Mammary epithelial cell (primary cell): ENCODE measurements around the gene LTBP2.

Source experiments
- EZH2 ChIP-seq: IDR thresholded peaks from 2 replicates; pipeline ENCODE4 v1.6.1; 2012; ENCODE audit warnings: low read length, inconsistent platforms, borderline replicate concordance
- TF ChIP-seq, protein P1 (sequence below), 2 donors: IDR thresholded peaks in 1 of 2; conservative IDR thresholded peaks in 1 of 2; 2 replicates each; pipeline ENCODE4 v1.5.1; 2011 to 2012; ENCODE audit warnings: inconsistent platforms in 2 of 2, low read length in 2 of 2, mild to moderate bottlenecking in 2 of 2, control low read depth in 1 of 2, low read depth in 1 of 2; ENCODE audit not compliant: insufficient read depth in 1 of 2; ENCODE audit errors: extremely low read depth in 1 of 2

- TF ChIP-seq, protein P1, sequence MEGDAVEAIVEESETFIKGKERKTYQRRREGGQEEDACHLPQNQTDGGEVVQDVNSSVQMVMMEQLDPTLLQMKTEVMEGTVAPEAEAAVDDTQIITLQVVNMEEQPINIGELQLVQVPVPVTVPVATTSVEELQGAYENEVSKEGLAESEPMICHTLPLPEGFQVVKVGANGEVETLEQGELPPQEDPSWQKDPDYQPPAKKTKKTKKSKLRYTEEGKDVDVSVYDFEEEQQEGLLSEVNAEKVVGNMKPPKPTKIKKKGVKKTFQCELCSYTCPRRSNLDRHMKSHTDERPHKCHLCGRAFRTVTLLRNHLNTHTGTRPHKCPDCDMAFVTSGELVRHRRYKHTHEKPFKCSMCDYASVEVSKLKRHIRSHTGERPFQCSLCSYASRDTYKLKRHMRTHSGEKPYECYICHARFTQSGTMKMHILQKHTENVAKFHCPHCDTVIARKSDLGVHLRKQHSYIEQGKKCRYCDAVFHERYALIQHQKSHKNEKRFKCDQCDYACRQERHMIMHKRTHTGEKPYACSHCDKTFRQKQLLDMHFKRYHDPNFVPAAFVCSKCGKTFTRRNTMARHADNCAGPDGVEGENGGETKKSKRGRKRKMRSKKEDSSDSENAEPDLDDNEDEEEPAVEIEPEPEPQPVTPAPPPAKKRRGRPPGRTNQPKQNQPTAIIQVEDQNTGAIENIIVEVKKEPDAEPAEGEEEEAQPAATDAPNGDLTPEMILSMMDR (conservative IDR thresholded peaks at IDR 0.05 in 1 of 2, IDR thresholded peaks at IDR 0.05 in 1 of 2; ENCODE audit: extremely low read depth in 1 of 2, insufficient read depth in 1 of 2, low read depth in 1 of 2, low read length in 2 of 2) = no peak
- no peak for TF ChIP-seq EZH2
Observed at GRCh38 chr14:74524812-74525135, 87.3 kb downstream of the LTBP2 start.
